Keratinocyte (primary cell): ENCODE data around the gene MRPS27.

Source experiments
- EZH2 ChIP-seq: IDR thresholded peaks from one replicate; pipeline ENCODE4 v1.6.1; 2012; ENCODE audit warnings: inconsistent platforms, mild to moderate bottlenecking, low read length, moderate library complexity
- TF ChIP-seq, protein P1 (sequence below), 3 experiments: IDR thresholded peaks in 1 of 3; conservative IDR thresholded peaks in 1 of 3; optimal IDR thresholded peaks in 1 of 3; 2 replicates in 2 of 3; 3 replicates in 1 of 3; pipeline versions ENCODE3 to v1.5.1; 2011; ENCODE audit warnings: low read length in 3 of 3, mild to moderate bottlenecking in 3 of 3, moderate library complexity in 2 of 3, control low read depth in 1 of 3, inconsistent platforms in 1 of 3; ENCODE audit not compliant: insufficient read depth in 2 of 3; ENCODE audit errors: extremely low read depth in 1 of 3

DNA sequence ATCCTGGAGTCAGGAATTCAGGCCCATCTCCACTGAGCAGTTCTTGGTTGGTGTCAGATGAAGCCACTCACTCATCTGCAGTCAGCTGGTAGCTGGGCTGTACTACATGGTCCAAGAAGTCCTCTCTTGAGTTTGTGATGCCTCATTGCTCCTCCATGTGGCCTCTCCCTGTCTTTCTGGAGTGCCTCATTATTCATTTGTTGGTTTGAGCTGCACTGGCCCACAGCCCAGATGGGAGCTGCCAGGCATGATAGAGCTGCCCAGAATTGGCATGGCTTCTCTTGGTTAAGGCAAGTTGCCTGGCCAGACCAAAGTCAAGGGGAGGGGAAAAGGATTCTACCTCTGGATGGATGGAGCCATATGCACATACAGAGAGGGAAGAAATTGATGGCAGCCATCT, 8.1 kb upstream of the MRPS27 start:
- TF ChIP-seq, protein P1, sequence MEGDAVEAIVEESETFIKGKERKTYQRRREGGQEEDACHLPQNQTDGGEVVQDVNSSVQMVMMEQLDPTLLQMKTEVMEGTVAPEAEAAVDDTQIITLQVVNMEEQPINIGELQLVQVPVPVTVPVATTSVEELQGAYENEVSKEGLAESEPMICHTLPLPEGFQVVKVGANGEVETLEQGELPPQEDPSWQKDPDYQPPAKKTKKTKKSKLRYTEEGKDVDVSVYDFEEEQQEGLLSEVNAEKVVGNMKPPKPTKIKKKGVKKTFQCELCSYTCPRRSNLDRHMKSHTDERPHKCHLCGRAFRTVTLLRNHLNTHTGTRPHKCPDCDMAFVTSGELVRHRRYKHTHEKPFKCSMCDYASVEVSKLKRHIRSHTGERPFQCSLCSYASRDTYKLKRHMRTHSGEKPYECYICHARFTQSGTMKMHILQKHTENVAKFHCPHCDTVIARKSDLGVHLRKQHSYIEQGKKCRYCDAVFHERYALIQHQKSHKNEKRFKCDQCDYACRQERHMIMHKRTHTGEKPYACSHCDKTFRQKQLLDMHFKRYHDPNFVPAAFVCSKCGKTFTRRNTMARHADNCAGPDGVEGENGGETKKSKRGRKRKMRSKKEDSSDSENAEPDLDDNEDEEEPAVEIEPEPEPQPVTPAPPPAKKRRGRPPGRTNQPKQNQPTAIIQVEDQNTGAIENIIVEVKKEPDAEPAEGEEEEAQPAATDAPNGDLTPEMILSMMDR (optimal IDR thresholded peaks at IDR 0.05 in 1 of 3, IDR thresholded peaks at IDR 0.05 in 1 of 3, conservative IDR thresholded peaks at IDR 0.05 in 1 of 3; ENCODE audit: extremely low read depth in 1 of 3, insufficient read depth in 2 of 3, low read length in 3 of 3): no peak
- no peak for TF ChIP-seq EZH2
